ENCODE measurements around the gene MSRB1. TPM values are rescaled to one million over a fixed set of nuclear protein-coding genes. Genes with fewer than 3 reads are reported as not detected.

MSRB1 gene
- total and polyA plus RNA-seq, 2 donors (not counting 1 experiment from before 2014, with no cell fraction given): 8.5 to 17.5 TPM

DNA sequence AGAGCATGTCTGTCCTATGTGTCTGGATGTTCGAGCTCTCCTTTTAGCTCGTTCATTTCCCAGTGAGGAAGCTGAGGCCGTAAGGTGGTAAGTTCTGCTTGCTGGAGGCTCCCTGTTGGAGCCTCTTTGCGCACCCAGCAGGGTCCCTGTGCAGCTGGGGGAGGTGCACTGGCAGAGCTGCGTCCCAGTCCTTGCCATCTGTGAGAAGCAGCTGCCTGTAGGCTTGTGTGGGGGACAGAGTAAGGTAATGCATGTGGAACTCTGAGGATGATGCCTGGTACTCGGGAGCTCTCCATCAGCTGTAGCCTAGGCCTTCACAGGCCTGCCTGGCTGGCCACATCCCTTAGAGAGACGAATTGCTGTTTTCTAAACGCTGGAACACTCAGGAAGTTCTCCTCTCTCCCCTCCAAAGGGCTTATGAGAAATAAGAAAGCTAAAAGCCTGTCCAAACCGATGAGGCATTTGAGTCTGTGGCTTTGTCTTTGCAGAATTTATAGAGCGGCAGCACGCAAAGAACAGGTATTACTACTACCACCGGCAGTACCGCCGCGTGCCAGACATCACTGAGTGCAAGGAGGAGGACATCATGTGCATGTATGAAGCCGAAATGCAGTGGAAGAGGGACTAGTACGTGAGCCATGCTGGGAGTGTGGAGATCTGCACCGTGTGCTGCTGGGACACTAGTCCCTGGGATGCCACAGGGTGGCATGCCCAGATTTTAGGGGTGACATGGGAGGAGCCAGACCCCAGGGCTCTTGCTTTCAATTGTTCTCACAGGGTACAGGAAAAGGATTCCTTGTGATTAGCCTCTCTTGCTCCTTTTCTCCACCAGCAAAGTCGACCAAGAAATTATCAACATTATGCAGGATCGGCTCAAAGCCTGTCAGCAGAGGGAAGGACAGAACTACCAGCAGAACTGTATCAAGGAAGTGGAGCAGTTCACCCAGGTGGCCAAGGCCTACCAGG is 17.9 kb upstream of the MSRB1 start:
- Histone ChIP-seq H3K4me2 (replicated peaks; ENCODE audit: low read depth, low read length, poor library complexity, severe bottlenecking) (peak overlapping the region; percentile 83), H3K4me1 (ENCODE audit: control insufficient read depth in 2 of 2, insufficient read depth in 2 of 2, low read length in 2 of 2) (peaks cover 31 to 55% of the 10 kb centered on the region in 2 donors), H3K79me2 (ENCODE audit: control insufficient read depth, insufficient read depth, low read length) (peaks cover 35% of the 10 kb centered on the region), H2AFZ (ENCODE audit: insufficient read depth, low read depth, low read length, poor library complexity, severe bottlenecking) (no peak overlapping the region), H3K4me3 (ENCODE audit: control extremely low read depth in 1 of 5, extremely low read depth in 1 of 5, insufficient read depth in 1 of 5, low read depth in 2 of 5, low read length in 4 of 5) (peak overlapping the region in 1 of 5 experiments; percentile 86), H3K36me3 (replicated peaks in 1 of 2; ENCODE audit: control extremely low read depth in 1 of 2, control insufficient read depth in 1 of 2, extremely low read depth in 1 of 2, insufficient read depth in 2 of 2, low read length in 1 of 2) (peaks cover 0 to 29% of the 10 kb centered on the region in 2 experiments), H3K27ac (ENCODE audit: low read length in 2 of 2) (peak overlapping the region; percentile 18 to 43), H3K9ac (ENCODE audit: low read length) (peak overlapping the region; percentile 88), H3K9me3 (ENCODE audit: control extremely low read depth in 1 of 3, control insufficient read depth in 2 of 3, insufficient read depth in 1 of 3, low read length in 2 of 3) (no peaks in the 10 kb centered on the region), H3K27me3 (replicated peaks in 1 of 4; ENCODE audit: control extremely low read depth in 1 of 4, control insufficient read depth in 3 of 4, insufficient read depth in 4 of 4, low read length in 3 of 4) (no peaks in the 10 kb centered on the region), H4K20me1 (ENCODE audit: control insufficient read depth, insufficient read depth, low read length, poor library complexity, severe bottlenecking) (peaks cover 23% of the 10 kb centered on the region)
- peak overlapping the region; percentile 89 for H3K4me3 Mint-ChIP-seq
- TF ChIP-seq, protein P1, sequence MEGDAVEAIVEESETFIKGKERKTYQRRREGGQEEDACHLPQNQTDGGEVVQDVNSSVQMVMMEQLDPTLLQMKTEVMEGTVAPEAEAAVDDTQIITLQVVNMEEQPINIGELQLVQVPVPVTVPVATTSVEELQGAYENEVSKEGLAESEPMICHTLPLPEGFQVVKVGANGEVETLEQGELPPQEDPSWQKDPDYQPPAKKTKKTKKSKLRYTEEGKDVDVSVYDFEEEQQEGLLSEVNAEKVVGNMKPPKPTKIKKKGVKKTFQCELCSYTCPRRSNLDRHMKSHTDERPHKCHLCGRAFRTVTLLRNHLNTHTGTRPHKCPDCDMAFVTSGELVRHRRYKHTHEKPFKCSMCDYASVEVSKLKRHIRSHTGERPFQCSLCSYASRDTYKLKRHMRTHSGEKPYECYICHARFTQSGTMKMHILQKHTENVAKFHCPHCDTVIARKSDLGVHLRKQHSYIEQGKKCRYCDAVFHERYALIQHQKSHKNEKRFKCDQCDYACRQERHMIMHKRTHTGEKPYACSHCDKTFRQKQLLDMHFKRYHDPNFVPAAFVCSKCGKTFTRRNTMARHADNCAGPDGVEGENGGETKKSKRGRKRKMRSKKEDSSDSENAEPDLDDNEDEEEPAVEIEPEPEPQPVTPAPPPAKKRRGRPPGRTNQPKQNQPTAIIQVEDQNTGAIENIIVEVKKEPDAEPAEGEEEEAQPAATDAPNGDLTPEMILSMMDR (IDR thresholded peaks at IDR 0.05): no peak
- no peak for TF ChIP-seq EZH2 (IDR thresholded peaks at IDR 0.05; ENCODE audit: borderline replicate concordance, insufficient read depth, low read depth, low read length, poor library complexity, severe bottlenecking)
- ChIA-PET CTCF (interaction anchor here (1.4 to 2.2 kb wide), 2 partner anchors 180 to 192 kb away, joined by 4 to 5 read pairs; no protein-coding TSS in a partner anchor), POLR2A (interaction anchor here (0.6 to 2.5 kb wide), 5 partner anchors 11 to 528 kb away, joined by 3 to 10 read pairs (median 3); partner anchors contain the start of genes MSRB1, TBL3 and TRAF7)
- H3K9me3 Mint-ChIP-seq (ENCODE audit: insufficient read depth): no peaks in the 10 kb centered on the region
- H3K4me1 Mint-ChIP-seq: peaks cover 46% of the 10 kb centered on the region
- intact Hi-C loops (cut with micrococcal nuclease): no loop called here
- peak overlapping the region; percentile 89 for H3K27ac Mint-ChIP-seq
- ATAC-seq (ENCODE audit: low read depth): no peak
- 49% methylated on average over 19 of the region's 20 CpGs for WGBS (ENCODE audit: insufficient coverage)
- peaks cover 3% of the 10 kb centered on the region for H3K27me3 Mint-ChIP-seq
- DNase-seq: peak; percentile 53
